SJCRH30 (cell line): Measurements from ENCODE around the gene B3GAT3. TPM values are rescaled to one million over a fixed set of nuclear protein-coding genes. Genes with fewer than 3 reads are reported as not detected.
"Not testable (repeated sequence)": the region's sequence is repeated elsewhere in the genome, so short reads cannot be mapped to it uniquely, and the experiment has no call there.

Source experiments
- DNase-seq, 2 experiments: peaks; one replicate each; pipeline ENCODE4 v3.0.0-alpha.2; 2015 to 2020
- H3K27ac ChIP-seq: fragments of 250-450 bp; sonication (Bioruptor Pico); 2 replicates; pipeline ENCODE4 v1.5.1; 2020; ENCODE audit warnings: mild to moderate bottlenecking, moderate library complexity
- H3K27me3 ChIP-seq: fragments of 250-450 bp; sonication (Bioruptor Pico); 2 replicates; pipeline ENCODE4 v1.5.1; 2020; ENCODE audit warnings: mild to moderate bottlenecking, moderate library complexity
- H3K36me3 ChIP-seq: fragments of 250-450 bp; sonication (Bioruptor Pico); 2 replicates; pipeline ENCODE4 v1.5.1; 2020; ENCODE audit warnings: mild to moderate bottlenecking, moderate library complexity
- H3K4me1 ChIP-seq: fragments of 250-450 bp; sonication (Bioruptor Pico); 2 replicates; pipeline ENCODE4 v1.5.1; 2020; ENCODE audit warnings: mild to moderate bottlenecking, moderate library complexity
- H3K4me3 ChIP-seq: fragments of 250-450 bp; sonication (Bioruptor Pico); 2 replicates; pipeline ENCODE4 v1.5.1; 2020; ENCODE audit warnings: mild to moderate bottlenecking, moderate library complexity
- H3K9me3 ChIP-seq: fragments of 250-450 bp; sonication (Bioruptor Pico); replicated peaks from 2 replicates; pipeline ENCODE4 v1.5.1; 2020; ENCODE audit warnings: mild to moderate bottlenecking, moderate library complexity
- total RNA-seq: library from RNA; depleted of rRNA; stranded (reverse); fragments of >200 nt; shearing (Covaris generic); gene quantifications from 2 replicates; pipeline ENCODE4 v1.2.3, GENCODE V29; 2014; rRNA removed

B3GAT3 gene
- total RNA-seq, result 23.4 and 28.2 TPM in 2 replicates

DNA sequence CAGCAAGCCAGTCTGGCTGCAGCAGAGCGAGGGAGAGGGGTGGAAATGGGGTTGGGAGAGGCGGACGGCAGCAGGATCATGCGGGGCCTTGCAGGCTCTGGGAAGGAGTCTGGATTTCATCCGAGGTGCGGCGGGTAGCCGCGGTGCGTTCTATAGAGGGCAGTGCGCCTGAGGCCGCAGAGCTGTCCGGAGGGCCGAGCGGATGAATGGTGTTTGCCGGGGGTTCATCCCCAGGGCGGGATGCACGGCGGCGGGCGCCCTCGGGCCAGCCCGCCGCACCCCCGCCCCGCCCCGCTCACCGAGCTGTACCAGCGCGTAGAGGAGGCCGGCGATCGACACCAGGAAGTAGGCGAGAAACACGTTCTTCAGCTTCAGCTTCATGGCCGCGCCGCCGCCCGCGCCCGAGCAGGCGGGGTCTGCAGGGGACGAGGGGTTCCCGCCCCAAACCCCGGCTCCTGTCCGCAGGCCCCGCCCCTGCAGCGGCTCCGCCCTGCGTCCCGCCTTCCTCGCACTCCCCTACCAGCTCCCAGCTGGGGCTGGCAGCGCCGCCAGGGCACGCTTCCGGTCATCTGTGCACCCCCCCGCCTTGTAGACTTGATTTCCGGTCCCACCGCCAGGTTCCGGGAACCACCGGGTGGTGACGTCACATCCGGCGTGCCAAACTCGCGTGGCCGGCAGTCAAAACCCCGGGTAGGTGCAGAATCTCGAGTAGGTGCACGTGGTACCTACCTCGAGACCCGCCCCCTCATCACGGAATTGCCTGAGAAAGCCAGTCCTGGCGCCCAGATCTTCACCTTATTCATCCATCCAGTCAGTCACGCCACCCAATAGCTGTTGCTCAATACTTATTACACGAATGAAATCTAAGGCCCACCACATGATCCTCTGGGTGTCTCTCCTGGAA is at the start of gene B3GAT3:
TSS of gene B3GAT3 (minus strand) at position 420 of the 904 bp plus-strand sequence. CDS start at position 381, 39 bp downstream.
- peaks cover 16% of the 10 kb centered on the region for H3K36me3 ChIP-seq
- DNase-seq, result peak; percentile 98 to 99
- peak within 1 kb of the TSS; percentile 69 for H3K4me3 ChIP-seq
- H3K4me1 ChIP-seq, result peaks cover 5% of the 10 kb centered on the region
- H3K27ac ChIP-seq, result peak within 1 kb of the TSS; percentile 51
- no peaks in the 10 kb centered on the region for H3K27me3 ChIP-seq
- H3K9me3 ChIP-seq, result no peaks in the 10 kb centered on the region

DNA sequence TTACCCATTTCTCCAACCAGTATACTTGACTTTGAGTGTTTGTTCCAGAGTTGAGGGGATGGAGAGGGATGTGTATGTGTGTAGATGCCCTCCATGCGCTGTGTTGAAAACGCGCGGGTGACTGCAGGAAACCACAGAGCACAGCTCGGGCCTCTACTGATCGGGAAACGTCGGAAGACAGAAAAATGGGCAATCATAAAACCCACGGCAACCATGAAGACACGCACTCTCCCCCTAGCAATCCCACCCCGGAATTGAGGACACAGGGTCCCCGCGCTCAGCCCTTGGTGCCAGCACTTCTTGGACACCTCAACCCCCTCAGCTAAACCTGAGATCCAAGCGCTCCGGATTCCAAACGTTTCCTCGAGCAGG is 49.4 kb upstream of the B3GAT3 start:
- no peaks in the 10 kb centered on the region for H3K9me3 ChIP-seq
- peaks cover 23% of the 10 kb centered on the region for H3K36me3 ChIP-seq
- peaks cover 4% of the 10 kb centered on the region; the same call in 1 of the 2 replicates for H3K4me1 ChIP-seq
- no peak for DNase-seq
- no peaks in the 10 kb centered on the region for H3K27me3 ChIP-seq
- peak overlapping the region; percentile 75 for H3K4me3 ChIP-seq
- peak overlapping the region; percentile 69 for H3K27ac ChIP-seq

DNA sequence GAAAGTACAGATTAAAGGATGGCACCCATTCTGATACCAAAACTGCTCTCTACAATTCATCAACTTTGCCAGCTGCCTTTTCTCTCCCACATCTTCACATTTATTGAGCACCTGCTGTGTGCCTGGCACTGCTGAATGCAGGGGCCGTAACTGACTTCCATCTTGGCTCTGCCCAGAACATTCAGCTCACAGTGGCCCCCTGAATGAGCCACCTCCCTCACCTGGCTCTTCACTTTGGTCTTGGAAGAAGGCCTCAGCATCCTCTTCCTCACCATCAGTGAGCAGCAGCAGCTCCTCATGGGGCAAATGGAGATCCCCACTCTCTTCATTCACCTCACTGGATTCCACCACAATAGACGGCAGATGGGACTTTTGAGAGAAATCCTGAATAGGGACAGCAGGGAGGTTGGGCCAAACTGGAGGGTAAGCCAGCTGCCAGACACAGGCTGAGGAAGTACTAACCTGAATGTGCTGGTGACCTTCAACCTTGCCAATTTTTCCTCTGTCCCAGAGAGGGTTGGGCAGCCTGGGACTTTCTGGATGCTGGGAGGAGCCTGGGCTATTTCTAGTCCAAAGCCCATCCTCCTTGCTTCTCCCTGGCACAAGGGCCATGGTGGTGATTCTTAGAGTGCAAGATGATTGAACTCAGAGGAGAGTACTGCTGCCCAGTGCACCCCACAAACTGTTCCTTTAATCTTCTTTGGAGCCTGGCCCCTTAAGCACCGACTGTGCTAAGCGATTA is 47.8 kb upstream of the B3GAT3 start:
- Histone ChIP-seq H3K4me1 (peaks cover 4% of the 10 kb centered on the region; the same call in 1 of the 2 replicates), H3K27ac (no peak overlapping the region), H3K4me3 (no peak overlapping the region), H3K36me3 (peaks cover 20% of the 10 kb centered on the region), H3K27me3 (no peaks in the 10 kb centered on the region), H3K9me3 (no peaks in the 10 kb centered on the region)
- no peak for DNase-seq

DNA sequence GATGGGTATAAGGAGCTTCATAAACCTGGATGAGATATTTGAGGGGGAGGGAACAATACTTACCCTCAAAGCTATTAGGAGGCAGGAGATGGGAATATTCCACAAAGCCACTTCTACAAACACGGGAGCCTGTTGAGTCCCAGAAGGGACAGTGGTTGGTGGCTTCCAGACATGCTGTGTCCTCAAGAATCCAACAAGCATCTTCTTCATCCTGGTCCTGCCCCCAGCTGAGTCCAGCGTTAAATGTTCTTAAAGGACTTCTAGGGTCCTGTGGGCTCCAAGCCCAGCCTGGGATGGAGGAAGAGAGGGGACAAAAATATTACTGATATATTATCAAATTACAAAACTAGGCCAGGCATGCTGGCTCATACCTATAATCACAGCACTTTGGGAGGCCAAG is 45.7 kb upstream of the B3GAT3 start:
- no peaks in the 10 kb centered on the region for H3K9me3 ChIP-seq
- no peak overlapping the region for H3K27ac ChIP-seq
- no peak for DNase-seq
- peaks cover 4% of the 10 kb centered on the region; the same call in 1 of the 2 replicates for H3K4me1 ChIP-seq
- peaks cover 21% of the 10 kb centered on the region for H3K36me3 ChIP-seq
- no peak overlapping the region for H3K4me3 ChIP-seq
- no peaks in the 10 kb centered on the region for H3K27me3 ChIP-seq

DNA sequence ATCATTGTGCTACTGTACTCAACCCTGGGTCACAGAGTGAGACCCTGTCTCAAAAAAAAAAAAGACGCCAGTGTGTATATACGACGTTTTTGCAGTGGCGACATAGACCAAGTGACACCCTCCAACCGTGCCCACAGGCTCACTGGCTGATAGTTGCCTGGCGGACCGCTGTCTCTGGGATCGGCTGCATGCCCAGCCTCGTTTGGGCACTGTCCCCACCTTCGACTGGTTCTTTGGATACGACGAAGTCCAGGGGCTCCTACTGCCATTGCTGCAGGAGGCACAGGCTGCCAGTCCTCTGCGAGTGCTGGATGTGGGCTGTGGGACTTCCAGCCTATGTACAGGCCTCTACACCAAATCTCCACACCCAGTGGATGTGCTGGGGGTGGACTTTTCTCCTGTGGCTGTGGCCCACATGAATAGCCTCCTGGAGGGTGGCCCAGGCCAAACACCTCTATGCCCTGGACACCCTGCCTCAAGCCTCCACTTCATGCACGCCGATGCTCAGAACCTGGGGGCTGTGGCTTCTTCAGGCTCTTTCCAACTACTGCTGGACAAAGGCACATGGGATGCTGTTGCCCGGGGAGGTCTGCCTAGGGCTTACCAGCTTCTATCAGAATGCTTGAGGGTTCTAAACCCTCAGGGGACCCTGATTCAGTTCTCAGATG is 44.6 kb upstream of the B3GAT3 start:
- no peak for DNase-seq
- Histone ChIP-seq H3K4me1 (peaks cover 4% of the 10 kb centered on the region; the same call in 1 of the 2 replicates), H3K36me3 (peaks cover 27% of the 10 kb centered on the region), H3K27ac (no peak overlapping the region; the same call in 1 of the 2 replicates), H3K9me3 (no peaks in the 10 kb centered on the region), H3K27me3 (no peaks in the 10 kb centered on the region), H3K4me3 (peak overlapping the region; percentile 79)

DNA sequence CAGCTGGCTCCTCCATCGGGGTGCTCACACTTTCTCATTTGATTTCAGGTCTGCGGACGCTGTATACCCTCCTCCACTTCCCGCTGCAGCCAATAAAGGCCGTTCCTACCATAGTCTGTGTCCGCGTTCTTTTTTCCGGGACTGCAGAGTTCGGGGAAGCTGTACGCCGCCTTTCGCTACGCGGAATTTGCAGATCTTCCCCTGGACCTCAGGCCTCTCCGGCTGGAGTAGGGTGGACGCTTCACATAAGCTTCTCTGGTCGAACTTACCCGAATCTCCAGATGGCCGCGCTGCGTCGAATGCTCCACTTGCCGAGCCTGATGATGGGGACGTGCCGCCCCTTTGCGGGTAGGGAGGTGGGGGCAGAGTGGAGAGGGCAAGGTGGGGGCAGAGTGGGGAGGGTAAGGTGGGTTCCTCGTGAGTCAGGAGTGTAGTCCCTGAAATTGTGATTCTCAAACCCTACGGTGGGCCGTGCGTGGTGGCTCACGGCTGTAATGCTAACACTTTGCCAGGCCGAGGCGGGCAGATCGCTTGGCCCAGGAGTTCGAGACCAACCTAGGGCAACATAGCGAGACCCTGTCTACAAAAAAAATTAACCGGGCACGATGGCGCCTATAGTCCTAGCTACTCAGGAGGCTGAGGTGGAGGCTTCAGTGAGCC is 43.9 kb upstream of the B3GAT3 start:
- H3K36me3 ChIP-seq, result peaks cover 31% of the 10 kb centered on the region
- H3K9me3 ChIP-seq, result no peaks in the 10 kb centered on the region
- peaks cover 4% of the 10 kb centered on the region; the same call in 1 of the 2 replicates for H3K4me1 ChIP-seq
- H3K27me3 ChIP-seq, result no peaks in the 10 kb centered on the region
- H3K27ac ChIP-seq, result peak overlapping the region; percentile 63
- peak in 1 of 2 experiments; percentile 30 for DNase-seq
- peak overlapping the region; percentile 79 for H3K4me3 ChIP-seq

DNA sequence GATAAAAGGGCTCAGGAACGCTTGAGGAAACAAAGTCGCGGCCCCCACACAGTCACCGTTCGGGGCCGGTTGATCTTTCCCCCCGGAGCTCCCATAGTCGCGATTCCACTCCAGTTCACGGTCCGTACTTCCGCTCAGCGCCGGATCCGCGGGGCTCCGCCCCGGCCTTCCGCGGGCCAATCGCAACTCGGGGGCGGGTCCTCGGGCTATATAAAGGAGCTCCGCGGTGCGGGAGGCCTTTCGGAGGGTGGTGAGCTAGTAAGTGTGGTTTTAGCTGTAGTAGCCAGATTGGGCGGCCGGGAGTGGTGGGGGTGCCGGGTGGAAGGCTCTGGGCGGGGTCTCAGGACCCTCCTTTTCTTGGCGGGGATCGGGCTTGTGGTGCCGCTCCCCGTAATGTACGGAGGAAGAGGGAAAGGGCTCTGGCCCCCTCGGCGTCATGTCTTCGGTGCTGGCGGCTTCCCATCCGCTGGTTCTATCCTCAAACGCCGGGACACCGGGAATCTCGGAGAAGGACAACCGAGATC is 43.4 kb upstream of the B3GAT3 start, which contains the start of the genes C11orf98 and CSKMT:
TSS of gene C11orf98 (minus strand) at position 136 of the 524 bp plus-strand sequence. CDS start at position 95, 41 bp downstream.
TSS of gene CSKMT (plus strand) at position 238 of the 524 bp plus-strand sequence. CDS start 568 bp downstream, outside the sequence.
- peaks cover 31% of the 10 kb centered on the region for H3K36me3 ChIP-seq
- peak within 1 kb of the TSS; percentile 79 for H3K4me3 ChIP-seq
- H3K27me3 ChIP-seq, result no peaks in the 10 kb centered on the region
- peaks cover 4% of the 10 kb centered on the region; the same call in 1 of the 2 replicates for H3K4me1 ChIP-seq
- DNase-seq, result peak; percentile 94
- no peaks in the 10 kb centered on the region for H3K9me3 ChIP-seq
- H3K27ac ChIP-seq, result peak within 1 kb of the TSS; percentile 63

DNA sequence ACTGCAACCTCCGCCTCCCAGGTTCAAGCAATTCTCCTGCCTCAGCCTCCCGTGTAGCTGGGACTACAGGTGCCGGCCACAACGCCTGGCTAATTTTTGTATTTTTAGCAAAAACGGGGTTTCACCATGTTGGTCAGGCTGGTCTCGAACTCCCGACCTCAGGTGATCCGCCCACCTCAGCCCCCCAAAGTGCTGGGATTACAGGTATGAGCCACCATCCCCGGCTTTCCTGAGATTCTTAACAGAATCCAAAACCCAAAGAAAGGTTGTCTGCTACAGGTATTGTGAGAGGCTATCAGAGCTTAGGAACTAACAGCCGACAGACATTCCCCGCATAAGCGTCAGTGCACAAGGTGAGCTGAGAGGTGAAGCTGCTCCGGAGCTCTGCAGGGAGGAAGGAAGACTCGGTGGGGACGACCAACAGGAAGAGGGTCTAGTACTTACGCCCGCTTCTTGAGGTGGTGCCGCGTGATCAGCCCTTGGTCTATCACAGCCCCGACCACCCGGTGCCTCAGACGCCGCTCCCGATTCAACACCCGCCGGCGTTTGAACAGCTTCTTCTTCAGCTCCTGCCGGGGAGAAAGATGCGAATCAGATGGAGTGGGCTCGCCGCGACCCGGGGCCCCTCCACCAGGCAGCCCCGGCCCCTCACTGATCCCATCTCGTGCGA is 42.8 kb upstream of the B3GAT3 start:
- peak; percentile 64 to 72 for DNase-seq
- peak overlapping the region; percentile 79 for H3K4me3 ChIP-seq
- H3K27ac ChIP-seq, result peak overlapping the region; percentile 63
- H3K27me3 ChIP-seq, result no peaks in the 10 kb centered on the region
- H3K36me3 ChIP-seq, result peaks cover 31% of the 10 kb centered on the region
- H3K9me3 ChIP-seq, result no peaks in the 10 kb centered on the region
- H3K4me1 ChIP-seq, result peaks cover 4% of the 10 kb centered on the region; the same call in 1 of the 2 replicates

DNA sequence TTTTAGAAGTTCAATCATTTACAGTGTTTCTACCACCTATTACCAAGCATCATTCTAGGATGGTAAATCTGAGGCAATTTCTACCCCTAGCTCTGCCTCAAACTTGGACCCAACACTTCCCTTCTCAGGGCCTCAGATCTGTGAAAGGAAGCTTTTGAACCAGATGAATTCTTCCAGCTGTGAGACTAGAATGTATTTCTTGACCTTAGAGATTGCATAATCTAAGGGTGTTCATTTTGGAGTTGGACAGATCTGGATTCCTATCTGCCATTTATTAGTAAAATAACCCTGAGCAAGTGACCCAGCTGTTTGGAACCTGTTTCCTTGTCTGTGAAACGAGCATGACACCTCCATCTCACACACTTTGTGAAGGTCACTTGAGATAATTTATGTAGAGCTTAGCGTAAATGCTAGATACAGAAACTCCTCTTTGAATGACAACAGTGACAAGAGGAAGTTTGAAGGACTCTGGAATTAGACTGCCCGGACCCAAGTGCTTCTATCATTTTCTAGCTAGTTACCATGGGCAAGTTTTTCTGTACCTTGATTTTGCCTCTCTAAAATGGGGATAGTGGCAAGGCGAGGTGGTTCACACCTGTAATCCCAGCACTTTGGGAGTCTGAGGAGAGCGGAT is 35.1 kb upstream of the B3GAT3 start:
- Histone ChIP-seq H3K9me3 (no peaks in the 10 kb centered on the region), H3K4me1 (no peaks in the 10 kb centered on the region), H3K36me3 (peaks cover 6% of the 10 kb centered on the region; the same call in 1 of the 2 replicates), H3K27me3 (no peaks in the 10 kb centered on the region), H3K4me3 (no peak overlapping the region), H3K27ac (no peak overlapping the region)
- no peak for DNase-seq

DNA sequence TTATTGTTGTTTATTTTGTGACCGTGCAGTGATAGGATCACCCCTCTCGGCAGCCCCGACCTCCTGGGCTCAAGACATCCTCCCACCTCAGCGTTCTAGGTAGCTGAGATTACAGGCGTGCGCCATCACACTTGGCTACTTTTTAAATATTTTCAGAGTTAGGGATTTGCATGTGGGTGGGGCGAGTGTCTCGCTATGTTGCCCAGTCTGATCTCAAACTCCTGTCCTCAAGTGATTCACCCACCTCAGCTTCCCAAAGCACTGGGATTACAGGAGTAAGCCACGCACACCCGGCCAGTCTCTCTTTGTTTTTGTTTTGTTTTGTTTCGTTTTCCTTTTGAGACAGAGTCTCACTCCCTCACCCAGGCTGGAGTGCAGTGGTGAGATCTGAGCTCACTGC is 32.5 kb upstream of the B3GAT3 start:
- Histone ChIP-seq H3K4me3 (no peak overlapping the region), H3K27me3 (no peaks in the 10 kb centered on the region), H3K36me3 (no peaks in the 10 kb centered on the region; the same call in 1 of the 2 replicates), H3K27ac (no peak overlapping the region), H3K4me1 (no peaks in the 10 kb centered on the region), H3K9me3 (no peaks in the 10 kb centered on the region)
- no peak for DNase-seq

DNA sequence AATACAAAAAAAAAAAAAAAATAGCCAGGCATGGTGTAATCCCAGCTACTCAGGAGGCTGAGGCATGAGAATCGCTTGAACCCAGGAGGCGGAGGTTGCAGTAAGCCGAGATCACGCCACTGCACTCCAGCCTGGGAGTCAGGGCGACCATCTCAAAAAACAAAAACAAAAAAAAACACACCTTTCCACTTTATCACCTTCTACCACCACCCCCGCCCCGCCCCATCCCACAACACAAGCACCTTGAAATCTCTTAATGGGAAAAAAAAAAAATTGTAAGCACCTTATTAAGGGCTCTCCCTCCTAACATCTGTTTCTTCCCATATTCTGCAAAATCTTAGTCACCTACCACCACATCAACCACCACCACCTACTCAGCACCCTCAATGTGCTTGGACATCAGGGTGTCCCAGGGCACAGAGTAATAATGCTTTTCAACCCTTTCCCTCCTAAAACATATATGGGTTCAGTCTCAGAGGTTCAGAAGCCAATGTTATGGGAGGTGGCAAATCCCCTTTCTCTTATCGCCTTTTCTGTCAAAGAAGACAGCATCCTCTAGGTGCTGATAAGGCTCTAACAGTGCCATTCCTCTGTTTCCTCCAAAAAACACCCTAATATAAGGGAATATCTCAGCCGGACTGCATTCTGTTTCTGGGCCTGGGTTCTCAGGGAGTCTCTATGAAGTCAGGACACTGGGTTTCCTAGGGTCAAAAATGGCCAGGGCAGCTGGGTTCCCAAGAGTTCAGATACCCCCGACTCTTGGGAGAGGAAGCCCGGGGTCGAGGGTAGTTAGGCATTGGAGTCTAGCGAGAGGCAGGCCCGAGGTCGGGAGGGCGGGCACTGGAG is 30.6 kb upstream of the B3GAT3 start:
- H3K36me3 ChIP-seq, result no peaks in the 10 kb centered on the region; the same call in 1 of the 2 replicates
- no peaks in the 10 kb centered on the region for H3K27me3 ChIP-seq
- no peak for DNase-seq
- H3K4me3 ChIP-seq, result peak overlapping the region; percentile 94
- H3K27ac ChIP-seq, result peak overlapping the region; percentile 67
- H3K4me1 ChIP-seq, result no peaks in the 10 kb centered on the region
- H3K9me3 ChIP-seq, result no peaks in the 10 kb centered on the region

DNA sequence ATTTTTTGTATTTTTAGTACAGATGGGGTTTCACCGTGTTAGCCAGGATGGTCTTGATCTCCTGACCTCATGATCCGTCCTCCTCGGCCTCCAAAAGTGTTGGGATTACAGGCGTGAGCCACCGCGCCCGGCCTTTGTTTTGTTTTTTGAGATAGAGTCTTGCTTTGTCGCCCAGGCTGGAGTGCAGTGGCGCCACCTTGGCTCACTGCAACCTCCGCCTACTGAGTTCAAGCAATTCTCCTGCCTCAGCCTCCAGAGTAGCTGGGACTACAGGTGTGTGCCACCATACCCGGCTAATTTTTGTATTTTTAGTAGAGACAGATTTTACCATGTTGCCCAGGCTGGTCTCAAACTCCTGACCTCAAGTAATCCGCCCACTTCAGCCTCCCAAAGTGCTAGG is 28.5 kb upstream of the B3GAT3 start:
- H3K4me1 ChIP-seq, H3K4me3 ChIP-seq, H3K9me3 ChIP-seq, H3K27me3 ChIP-seq, H3K36me3 ChIP-seq, DNase-seq, H3K27ac ChIP-seq: not testable (repeated sequence)
